Measurements from ENCODE around the gene MPG. TPM values are rescaled to one million over a fixed set of nuclear protein-coding genes. Genes with fewer than 3 reads are reported as not detected.

The MPG gene
- total and polyA plus RNA-seq, 2 experiments from 2014 or later, result 38.0 to 91.1 TPM

GRCh38 chr16:75580-76501, 2.2 kb upstream of the MPG start:
- Histone ChIP-seq H3K4me2 (peak overlapping the region; percentile 84), H2AFZ (no peak overlapping the region), H3K79me2 (replicated peaks; ENCODE audit: insufficient read depth) (no peaks in the 10 kb centered on the region), H3F3A (replicated peaks; ENCODE audit: low read depth) (peaks cover 17% of the 10 kb centered on the region; the same call in 1 of the 2 replicates), H3K4me3 (no peak overlapping the region), H3K4me1 (ENCODE audit: insufficient read depth) (peaks cover 45% of the 10 kb centered on the region), H3K9me2 (ENCODE audit: insufficient read depth) (no peaks in the 10 kb centered on the region), H3K27ac (ENCODE audit: low read depth) (peak overlapping the region; percentile 45; the same call in 1 of the 2 replicates), H4K20me1 (replicated peaks; ENCODE audit: insufficient read depth) (no peaks in the 10 kb centered on the region), H3K36me3 (ENCODE audit: insufficient read depth) (no peaks in the 10 kb centered on the region), H3K27me3 (ENCODE audit: insufficient read depth) (no peaks in the 10 kb centered on the region)
- peak; percentile 1; the same call in 1 of the 3 replicates for ATAC-seq
- no peaks in the 10 kb centered on the region for H3K9me3 Mint-ChIP-seq
- H3K27ac Mint-ChIP-seq, result no peak overlapping the region
- peak; percentile 70 for DNase-seq (ENCODE audit: low spot score)
- H3K4me1 Mint-ChIP-seq, result peaks cover 44% of the 10 kb centered on the region
- peaks cover 27% of the 10 kb centered on the region for H3K27me3 Mint-ChIP-seq (ENCODE audit: insufficient read depth, low read depth, poor library complexity)
- TF ChIP-seq CREB1 (CRISPR knock-in tag; IDR thresholded peaks at IDR 0.05; ENCODE audit: low read depth) (no peak), ZNF114 (CRISPR knock-in tag; IDR thresholded peaks at IDR 0.05) (no peak), CTCF (conservative IDR thresholded peaks at IDR 0.05; ENCODE audit: low read depth in 2 of 2) (peak; percentile 37 to 44), NANOG (IDR thresholded peaks at IDR 0.05; ENCODE audit: borderline replicate concordance) (no peak), EZH2 (IDR thresholded peaks at IDR 0.05; ENCODE audit: low read depth, unreplicated experiment) (no peak), ZNF331 (CRISPR knock-in tag; IDR thresholded peaks at IDR 0.05; ENCODE audit: low read depth) (no peak)
- no peaks in the 10 kb centered on the region for H3K36me3 Mint-ChIP-seq (ENCODE audit: low read depth)
- peak overlapping the region; percentile 69; the same call in 2 of the 3 replicates for H3K4me3 Mint-ChIP-seq

- no peak overlapping the region for H3K27ac Mint-ChIP-seq
- no peaks in the 10 kb centered on the region for H3K27me3 ChIP-seq (ENCODE audit: insufficient read depth)
- no peaks in the 10 kb centered on the region for H3K9me3 Mint-ChIP-seq
- DNase-seq (ENCODE audit: low spot score), result no peak
- H3K79me2 ChIP-seq (replicated peaks; ENCODE audit: insufficient read depth), result no peaks in the 10 kb centered on the region
- peak overlapping the region; percentile 28; the same call in 1 of the 2 replicates for H2AFZ ChIP-seq
- peaks cover 17% of the 10 kb centered on the region; the same call in 1 of the 2 replicates for H3F3A ChIP-seq (replicated peaks; ENCODE audit: low read depth)
- H3K4me3 Mint-ChIP-seq, result peak overlapping the region; percentile 69
- H3K9me2 ChIP-seq (ENCODE audit: insufficient read depth), result no peaks in the 10 kb centered on the region
- H3K36me3 ChIP-seq (ENCODE audit: insufficient read depth), result no peaks in the 10 kb centered on the region
- no peaks in the 10 kb centered on the region for H4K20me1 ChIP-seq (replicated peaks; ENCODE audit: insufficient read depth)
- H3K4me1 Mint-ChIP-seq, result peaks cover 43% of the 10 kb centered on the region
- TF ChIP-seq EZH2phosphoT487 (IDR thresholded peaks at IDR 0.05; ENCODE audit: unreplicated experiment) (no peak), REST (IDR thresholded peaks at IDR 0.05; ENCODE audit: unreplicated experiment) (no peak)
- H3K4me2 ChIP-seq, result peak overlapping the region; percentile 84
- no peaks in the 10 kb centered on the region for H3K36me3 Mint-ChIP-seq (ENCODE audit: low read depth)
- H3K4me3 ChIP-seq, result peak overlapping the region; percentile 64; the same call in 1 of the 2 replicates
- ATAC-seq, result no peak
- H3K27me3 Mint-ChIP-seq (ENCODE audit: insufficient read depth, low read depth, poor library complexity), result peaks cover 22% of the 10 kb centered on the region
- H3K4me1 ChIP-seq (ENCODE audit: insufficient read depth), result peaks cover 37% of the 10 kb centered on the region
- H3K27ac ChIP-seq (ENCODE audit: low read depth), result no peak overlapping the region
Measured at GRCh38 chr16:76535-77272, 1.3 kb upstream of the MPG start.

All from GM23338 (cell line).